Measurements from ENCODE around the gene WASF2. TPM values are rescaled to one million over a fixed set of nuclear protein-coding genes. Genes with fewer than 3 reads are reported as not detected.

WASF2 gene
- total RNA-seq, 4 donors from 2014 or later, result 43.4 to 87.8 (median 60.5) TPM

DNA sequence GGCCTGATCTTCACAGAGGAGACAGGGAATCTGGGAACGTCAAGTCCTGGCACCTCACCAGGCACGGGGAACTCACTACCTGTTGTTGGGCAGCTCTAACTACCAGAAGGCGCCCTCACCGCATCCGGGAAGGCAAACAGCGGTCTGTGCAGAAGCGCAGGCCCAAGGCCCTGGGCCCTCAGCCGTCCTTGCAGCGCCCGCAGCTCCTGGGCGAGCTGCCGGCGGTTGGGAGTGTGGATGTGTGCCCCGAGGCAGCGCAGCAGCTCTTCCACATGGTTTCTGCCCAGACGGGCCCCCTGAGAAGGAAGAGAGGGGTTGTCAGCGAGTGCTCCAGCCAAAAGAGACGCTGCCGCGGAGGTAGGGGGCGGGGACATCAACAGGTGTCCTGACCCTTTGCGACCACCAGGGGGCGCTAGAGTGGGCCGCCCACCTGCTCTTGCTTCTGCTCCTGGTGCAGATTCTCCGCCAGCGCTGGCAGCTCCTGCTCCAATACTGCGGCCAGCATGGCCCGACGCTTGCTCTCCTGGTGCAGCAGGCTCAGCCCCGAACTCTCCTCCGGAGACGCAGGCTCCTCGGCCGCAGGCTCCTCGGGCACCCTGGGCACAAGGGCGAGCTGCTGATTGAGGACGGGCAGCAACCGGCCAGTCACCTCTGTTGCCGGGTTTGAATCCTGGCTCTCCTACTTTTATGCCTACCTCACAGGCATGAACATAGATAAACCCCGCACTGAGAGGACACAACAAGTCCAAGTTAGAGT, 132.5 kb downstream of the WASF2 start:
- ATAC-seq (ENCODE audit: low FRiP score) (peak; percentile 51), DNase-seq (ENCODE audit: low spot score) (no peak)
- peak in 2 of 3 donors; percentile 55 to 90 for TF ChIP-seq CTCF (IDR thresholded peaks at IDR 0.05)

DNA sequence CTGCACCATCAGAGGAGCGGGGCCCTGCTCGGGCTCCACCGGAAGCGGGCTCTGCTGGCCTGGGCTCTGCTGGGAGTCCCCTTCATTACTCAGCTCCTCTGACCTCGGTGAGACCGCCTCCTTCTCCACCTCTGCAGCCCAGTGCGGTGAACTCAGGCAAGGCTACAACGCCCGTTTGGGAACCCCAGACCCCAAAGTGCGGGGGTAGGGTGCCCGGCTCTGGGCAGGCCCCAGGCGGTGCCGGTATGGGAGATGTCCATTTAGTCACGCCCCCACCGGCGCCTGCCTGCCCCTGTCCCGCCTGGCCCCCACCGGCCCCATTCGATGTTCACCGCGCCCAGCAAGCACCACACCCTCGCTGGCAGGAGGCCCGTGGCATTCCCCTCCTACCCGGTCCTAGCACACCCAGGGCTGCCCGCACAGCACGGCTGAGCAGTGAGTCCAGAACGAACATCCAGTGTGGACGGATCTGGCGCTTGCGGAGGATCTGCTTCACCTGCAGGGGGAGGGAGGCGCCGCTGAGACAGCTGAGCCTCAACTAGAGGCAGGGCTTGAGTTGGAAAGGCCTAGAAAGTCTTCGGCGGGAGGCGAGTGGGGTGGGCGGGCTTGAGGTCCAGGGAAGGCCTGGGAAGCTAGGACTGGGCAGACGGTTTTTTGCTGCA, 133.2 kb downstream of the WASF2 start:
- ATAC-seq (ENCODE audit: low FRiP score), result peak; percentile 79
- TF ChIP-seq CTCF (IDR thresholded peaks at IDR 0.05), result no peak

GRCh38 chr1:27356277-27356618, 133.7 kb downstream of the WASF2 start:
- ATAC-seq (ENCODE audit: low FRiP score) (no peak), DNase-seq (ENCODE audit: low spot score) (no peak)
- no peak for TF ChIP-seq CTCF (IDR thresholded peaks at IDR 0.05)

More for the DNA sequence above, 133.2 kb downstream of the WASF2 start:
- DNase-seq (ENCODE audit: low spot score), result no peak

DNA sequence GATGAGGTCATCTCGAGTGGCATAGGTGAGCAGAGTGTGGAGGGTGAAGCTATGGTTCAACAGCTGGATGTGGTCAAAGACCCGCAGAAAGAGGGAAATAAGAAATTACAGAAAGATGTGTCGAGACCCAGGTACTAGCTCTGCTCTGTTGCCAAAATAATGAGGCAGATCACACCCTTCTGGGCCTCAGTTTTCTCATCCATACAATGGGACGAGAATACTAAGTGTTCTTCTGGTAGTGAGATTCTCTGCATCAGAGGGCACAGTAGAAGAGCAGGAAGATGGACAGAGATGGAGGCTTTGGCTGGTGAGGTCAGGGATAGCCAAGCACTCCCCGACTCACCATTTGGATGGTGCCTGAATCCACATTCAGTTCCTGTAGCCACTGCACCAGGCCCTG, 134.3 kb downstream of the WASF2 start:
- no peak for TF ChIP-seq CTCF (IDR thresholded peaks at IDR 0.05)
- ATAC-seq (ENCODE audit: low FRiP score) (no peak), DNase-seq (ENCODE audit: low spot score) (no peak)

Other genes starting within 250 kb of the WASF2 start
- 10 to 100 TPM; 17.3 to 27.1 (median 23.7) TPM for gene TMEM222, start 168.0 kb downstream of the WASF2 start, total RNA-seq
- gene SYTL1, start 148.1 kb downstream of the WASF2 start, total RNA-seq, result 1 to 10 TPM; 1.2 to 4.3 (median 1.9) TPM
- gene MAP3K6, start 123.2 kb downstream of the WASF2 start, total RNA-seq, result 100 to 1,000 TPM in 1 of 4 donors, 10 to 100 TPM in 3; 26.8 to 129 (median 43.4) TPM
- 100 to 1,000 TPM in 1 of 4 donors, 10 to 100 TPM in 3; 33.1 to 451 (median 75.9) TPM for gene FCN3, start 115.3 kb downstream of the WASF2 start, total RNA-seq
- not detected for gene CD164L2, start 106.8 kb downstream of the WASF2 start, total RNA-seq
- gene GPR3, start 97.5 kb downstream of the WASF2 start, total RNA-seq, result 1 to 10 TPM in 1 of 4 donors, under 1 TPM in 2, not detected in 1; 0.19 to 1.3 (median 0.65) TPM
- gene AHDC1, start 114.0 kb upstream of the WASF2 start, total RNA-seq, result 10 to 100 TPM in 1 of 4 donors, 1 to 10 TPM in 3; 7.5 to 12.9 (median 8.2) TPM
- 100 to 1,000 TPM in 2 of 4 donors, 10 to 100 TPM in 2; 18.8 to 131 (median 77.6) TPM for gene FGR, start 145.0 kb upstream of the WASF2 start, total RNA-seq
- gene IFI6, start 182.0 kb upstream of the WASF2 start, total RNA-seq, result 10 to 100 TPM; 28.2 to 88.4 (median 69.6) TPM
- 10 to 100 TPM; 17.4 to 30.0 (median 20.0) TPM for gene FAM76A, start 235.8 kb upstream of the WASF2 start, total RNA-seq